ENCODE data around the gene MAMSTR. TPM values are rescaled to one million over a fixed set of nuclear protein-coding genes. Genes with fewer than 3 reads are reported as not detected.

MAMSTR gene
- total RNA-seq, 1 experiment from 2014 or later: 1.6 TPM

- Histone ChIP-seq H3K79me1 (ENCODE audit: insufficient read depth, low read depth, low read length, poor library complexity, severe bottlenecking) (no peaks in the 10 kb centered on the region), H2BK15ac (ENCODE audit: low read depth, low read length) (no peak overlapping the region), H2AFZ (ENCODE audit: low read length) (no peak overlapping the region), H3K18ac (ENCODE audit: insufficient read length, low read depth, low read length) (peak overlapping the region; percentile 0), H3K23ac (ENCODE audit: insufficient read length, low read depth, low read length) (no peak overlapping the region), H4K8ac (replicated peaks; ENCODE audit: insufficient read length, low read depth, low read length) (no peak overlapping the region), H3K56ac (ENCODE audit: insufficient read length, low read depth, low read length) (no peak overlapping the region), H4K20me1 (ENCODE audit: control insufficient read depth, insufficient read depth, insufficient read length) (no peaks in the 10 kb centered on the region), H4K91ac (ENCODE audit: insufficient read length, low read depth, low read length) (no peak overlapping the region), H3K79me2 (ENCODE audit: insufficient read depth, low read length) (no peaks in the 10 kb centered on the region), H3K4me1 (ENCODE audit: insufficient read depth, low read length) (no peaks in the 10 kb centered on the region; the same call in 1 of the 2 replicates), H3K9ac (ENCODE audit: extremely low read depth, insufficient read length, low read length) (no peak overlapping the region), H3K27ac (ENCODE audit: insufficient read length, low read depth, low read length) (no peak overlapping the region), H3K14ac (ENCODE audit: insufficient read depth, low read length) (no peak overlapping the region; the same call in 1 of the 2 replicates), H3K9me3 (ENCODE audit: control insufficient read depth, low read depth, low read length) (no peaks in the 10 kb centered on the region), H2BK5ac (ENCODE audit: insufficient read length, low read length) (no peak overlapping the region), H3K4ac (ENCODE audit: low read depth, low read length) (no peak overlapping the region), H2BK20ac (ENCODE audit: low read depth, low read length, poor library complexity, severe bottlenecking) (no peak overlapping the region), H3T11ph (ENCODE audit: low read length) (no peak overlapping the region), H2BK120ac (ENCODE audit: low read depth, low read length, poor library complexity, severe bottlenecking) (no peak overlapping the region), H3K4me2 (ENCODE audit: insufficient read depth, insufficient read length, low read length) (no peak overlapping the region), H2BK12ac (ENCODE audit: insufficient read length, low read depth, low read length) (no peak overlapping the region), H2AK5ac (ENCODE audit: insufficient read length, low read length) (no peak overlapping the region), H3K23me2 (ENCODE audit: insufficient read length, low read depth, low read length, poor library complexity, severe bottlenecking) (no peaks in the 10 kb centered on the region), H4K5ac (ENCODE audit: insufficient read length, low read depth, low read length) (no peak overlapping the region), H3K27me3 (ENCODE audit: insufficient read depth, low read length) (no peaks in the 10 kb centered on the region)
- H3K9me3 Mint-ChIP-seq: no peaks in the 10 kb centered on the region
- WGBS (ENCODE audit: extremely low coverage, insufficient read length, low lambda C conversion rate): no CpG with 5 or more reads among the region's 28 CpGs
- peak overlapping the region in 2 of 3 experiments; percentile 61 to 72; a peak in 3 of 7 replicates for H3K27ac Mint-ChIP-seq
- peaks cover 6% of the 10 kb centered on the region for H3K27me3 Mint-ChIP-seq (ENCODE audit: low read depth)
- TF ChIP-seq CTCF (conservative IDR thresholded peaks at IDR 0.05): peak; percentile 91
- H3K4me3 Mint-ChIP-seq: peak overlapping the region in 1 of 2 experiments; percentile 6; a peak in 2 of 5 replicates
- H3K36me3 Mint-ChIP-seq (ENCODE audit: insufficient read depth in 1 of 3, low read depth in 3 of 3): no peaks in the 10 kb centered on the region
- H3K4me1 Mint-ChIP-seq: peaks cover 29 to 35% of the 10 kb centered on the region in 2 experiments
- DNase-seq: peak; percentile 93
These were observed 44.4 kb downstream of the MAMSTR start for GRCh38 chr19:48674921-48675824.

Data from H9 (cell line).